H1 (cell line): ENCODE measurements around the gene CCDC192. TPM values are rescaled to one million over a fixed set of nuclear protein-coding genes. Genes with fewer than 3 reads are reported as not detected.

ENCODE experiments used
- CTCF ChIA-PET: fragments of 300-600 bp; sonication (Branson Sonifier 250); formaldehyde crosslinking; loops from one replicate; lab custom pipeline; 2021; ENCODE audit not compliant: partially characterized antibody; lab: Charles Lee
- POLR2A ChIA-PET: fragments of 300-600 bp; sonication (Branson Sonifier 250); formaldehyde crosslinking; loops from one replicate; lab custom pipeline; 2021; ENCODE audit warnings: inconsistent platforms; ENCODE audit not compliant: partially characterized antibody; lab: Charles Lee
- DNase-seq, 2 experiments: peaks; one replicate each; pipeline versions ENCODE4 v3.0.0 to v3.0.0-alpha.2; 2010 to 2022; ENCODE audit warnings: low spot score in 2 of 2, low read depth in 1 of 2, mixed read lengths in 1 of 2
- FAIRE-seq: peaks from 2 replicates; lab custom pipeline; 2011; peaks lifted over from hg19 to GRCh38; lab: Jason Lieb, UNC
- H2AFZ ChIP-seq: 2 replicates; pipeline ENCODE4 v1.8.1; 2012; ENCODE audit warnings: low read length, inconsistent platforms
- H2AK5ac ChIP-seq: 2 replicates; pipeline ENCODE4 v1.6.1; 2013; ENCODE audit warnings: low read depth, low read length
- H2BK120ac ChIP-seq: replicated peaks from 2 replicates; pipeline ENCODE3; 2013; ENCODE audit warnings: low read depth, low read length, inconsistent platforms
- H2BK12ac ChIP-seq: 2 replicates; pipeline ENCODE4 v1.6.1; 2013; ENCODE audit warnings: low read depth, low read length
- H2BK15ac ChIP-seq: 2 replicates; pipeline ENCODE4 v1.6.1; 2013; ENCODE audit warnings: low read length
- H2BK20ac ChIP-seq: 2 replicates; pipeline ENCODE4 v1.6.1; 2013; ENCODE audit warnings: low read length
- H2BK5ac ChIP-seq: 2 replicates; pipeline ENCODE4 v1.6.1; 2013; ENCODE audit warnings: low read depth, low read length
- H3K14ac ChIP-seq: 2 replicates; pipeline ENCODE4 v1.6.1; 2013; ENCODE audit warnings: inconsistent platforms; ENCODE audit not compliant: insufficient read length
- H3K18ac ChIP-seq: 2 replicates; pipeline ENCODE4 v1.6.1; 2013; ENCODE audit warnings: low read length; ENCODE audit errors: extremely low read depth
- H3K23ac ChIP-seq: 2 replicates; pipeline ENCODE4 v1.6.1; 2013; ENCODE audit warnings: inconsistent platforms; ENCODE audit not compliant: insufficient read length
- H3K23me2 ChIP-seq: 2 replicates; pipeline ENCODE4 v1.6.1; 2013; ENCODE audit warnings: low read depth, low read length
- H3K27ac ChIP-seq: 2 replicates; pipeline ENCODE4 v1.6.1; 2011; ENCODE audit warnings: low read depth, low read length, inconsistent platforms
- H3K27me3 ChIP-seq, 4 experiments: replicated peaks in 1 of 4; 1 replicate in 1 of 4; 2 replicates in 3 of 4; pipeline versions ENCODE4 v1.6.1 to v1.8.1; 2011 to 2013; ENCODE audit warnings: low read length in 3 of 4, mild to moderate bottlenecking in 3 of 4, inconsistent platforms in 2 of 4, mixed read lengths in 2 of 4, moderate library complexity in 1 of 4; ENCODE audit not compliant: control insufficient read depth in 3 of 4, insufficient read depth in 3 of 4; ENCODE audit errors: extremely low read depth in 1 of 4
- H3K36me3 ChIP-seq, 4 experiments: 2 replicates each; pipeline versions ENCODE4 v1.6.1 to v1.8.1; 2011 to 2013; ENCODE audit warnings: mild to moderate bottlenecking in 4 of 4, low read length in 3 of 4, moderate library complexity in 2 of 4, control low read depth in 1 of 4, inconsistent platforms in 1 of 4; ENCODE audit not compliant: insufficient read depth in 4 of 4, control insufficient read depth in 2 of 4
- H3K4ac ChIP-seq: replicated peaks from 2 replicates; pipeline ENCODE3; 2013; ENCODE audit warnings: low read length, low read depth, mixed read lengths, inconsistent platforms; ENCODE audit not compliant: insufficient read length
- H3K4me1 ChIP-seq, 4 experiments: replicated peaks in 1 of 4; 1 replicate in 1 of 4; 2 replicates in 3 of 4; pipeline versions ENCODE4 v1.6.1 to v1.8.1; 2011 to 2013; ENCODE audit warnings: low read length in 3 of 4, inconsistent platforms in 2 of 4, mixed read lengths in 1 of 4; ENCODE audit not compliant: insufficient read depth in 4 of 4, control insufficient read depth in 3 of 4
- H3K4me2 ChIP-seq, 2 experiments: 2 replicates each; pipeline versions ENCODE4 v1.6.1 to v1.8.1; 2011 to 2013; ENCODE audit warnings: low read depth in 2 of 2, low read length in 2 of 2, control low read depth in 1 of 2, inconsistent platforms in 1 of 2, mild to moderate bottlenecking in 1 of 2; ENCODE audit not compliant: insufficient read depth in 1 of 2
- H3K4me3 ChIP-seq, 4 experiments: fragments of 200-600, 300-600 bp in 1 of 4; sonication (generic), shearing (Covaris generic), sonication (Bioruptor Twin) in 1 of 4; 2 replicates each; pipeline versions ENCODE4 v1.5.1 to v1.8.1; 2011 to 2016; ENCODE audit warnings: low read length in 4 of 4, low read depth in 3 of 4, control low read depth in 2 of 4, inconsistent platforms in 2 of 4, mild to moderate bottlenecking in 2 of 4, mixed read lengths in 1 of 4, moderate library complexity in 1 of 4; ENCODE audit not compliant: insufficient read depth in 2 of 4; ENCODE audit errors: extremely low read depth in 1 of 4
- H3K56ac ChIP-seq: replicated peaks from 2 replicates; pipeline ENCODE3; 2013; ENCODE audit warnings: low read depth, mild to moderate bottlenecking, mixed read lengths, low read length, inconsistent platforms; ENCODE audit not compliant: insufficient read length
- H3K79me1 ChIP-seq: 2 replicates; pipeline ENCODE4 v1.6.1; 2013; ENCODE audit warnings: low read depth, low read length, control low read depth
- H3K79me2 ChIP-seq, 2 experiments: 2 replicates each; pipeline versions ENCODE4 v1.6.1 to v1.8.1; 2012 to 2013; ENCODE audit warnings: low read length in 2 of 2, mild to moderate bottlenecking in 2 of 2, inconsistent platforms in 1 of 2; ENCODE audit not compliant: insufficient read depth in 2 of 2, control insufficient read depth in 1 of 2
- H3K9ac ChIP-seq, 4 experiments: replicated peaks in 1 of 4; 1 replicate in 1 of 4; 2 replicates in 3 of 4; pipeline versions ENCODE4 v1.6.1 to v1.8.1; 2011 to 2013; ENCODE audit warnings: low read depth in 3 of 4, low read length in 3 of 4, control low read depth in 2 of 4, mild to moderate bottlenecking in 2 of 4, moderate library complexity in 2 of 4, inconsistent platforms in 1 of 4; ENCODE audit errors: extremely low read depth in 1 of 4
- H3K9me3 ChIP-seq, 2 experiments: 2 replicates each; pipeline versions ENCODE4 v1.6.1 to v1.8.1; 2012 to 2013; ENCODE audit warnings: mild to moderate bottlenecking in 2 of 2, moderate library complexity in 2 of 2, control low read depth in 1 of 2, inconsistent platforms in 1 of 2, low read depth in 1 of 2, low read length in 1 of 2, mixed read lengths in 1 of 2; ENCODE audit not compliant: insufficient read depth in 2 of 2
- H4K20me1 ChIP-seq, 2 experiments: replicated peaks in 1 of 2; 2 replicates each; pipeline versions ENCODE3 to v1.8.1; 2011 to 2013; ENCODE audit warnings: inconsistent platforms in 2 of 2, low read length in 2 of 2, mild to moderate bottlenecking in 1 of 2; ENCODE audit not compliant: insufficient read depth in 2 of 2, control insufficient read depth in 1 of 2
- H4K5ac ChIP-seq: 2 replicates; pipeline ENCODE4 v1.6.1; 2013; ENCODE audit warnings: low read length, low read depth, mixed read lengths, inconsistent platforms; ENCODE audit not compliant: insufficient read length
- H4K8ac ChIP-seq: 2 replicates; pipeline ENCODE4 v1.8.0; 2013; ENCODE audit warnings: mild to moderate bottlenecking, moderate library complexity, low read length, inconsistent platforms; ENCODE audit not compliant: insufficient read depth; ENCODE audit errors: extremely low read depth
- H4K91ac ChIP-seq: replicated peaks from 2 replicates; pipeline ENCODE3; 2013; ENCODE audit warnings: low read length, mixed read lengths, inconsistent platforms; ENCODE audit not compliant: insufficient read length
- BCL11A ChIP-seq, 2 experiments: IDR thresholded peaks; one replicate each; pipeline ENCODE4 v1.6.1; 2011; ENCODE audit warnings: low read depth in 2 of 2, low read length in 2 of 2, mild to moderate bottlenecking in 2 of 2
- BRCA1 ChIP-seq: IDR thresholded peaks from 2 replicates; pipeline ENCODE4 v1.6.1; 2012; ENCODE audit warnings: low read depth, low read length, improper control_type of control experiment
- MAFK ChIP-seq: IDR thresholded peaks from 2 replicates; pipeline ENCODE4 v1.6.1; 2012; ENCODE audit warnings: low read depth, mild to moderate bottlenecking, improper control_type of control experiment, low read length
- POLR2A ChIP-seq, 2 experiments: IDR thresholded peaks; 1 replicate in 1 of 2; 2 replicates in 1 of 2; pipeline ENCODE4 v1.6.1; 2011; ENCODE audit warnings: low read depth in 2 of 2, low read length in 2 of 2, mild to moderate bottlenecking in 2 of 2; ENCODE audit errors: control extremely low read depth in 1 of 2
- RAD21 ChIP-seq, 2 experiments: IDR thresholded peaks in 1 of 2; conservative IDR thresholded peaks in 1 of 2; 2 replicates each; pipeline ENCODE4 v1.6.1; 2011; ENCODE audit warnings: low read depth in 2 of 2, low read length in 2 of 2, improper control_type of control experiment in 1 of 2, inconsistent platforms in 1 of 2, mild to moderate bottlenecking in 1 of 2, moderate library complexity in 1 of 2
- SIX5 ChIP-seq: IDR thresholded peaks from 2 replicates; pipeline ENCODE4 v1.6.1; 2011; ENCODE audit warnings: mild to moderate bottlenecking, low read depth, low read length
- WGBS, 2 experiments: shearing (Covaris generic) in 1 of 2; methylation state at CpG; one replicate each; pipeline versions ENCODE4 v1.1.6 to v1.1.7; 2013 to 2015; ENCODE audit warnings: low lambda C conversion rate in 2 of 2, mixed read lengths in 2 of 2, inconsistent platforms in 1 of 2, low coverage in 1 of 2, missing lambda C conversion rate in 1 of 2; ENCODE audit not compliant: insufficient replicate concordance in 2 of 2, insufficient coverage in 1 of 2, insufficient read length in 1 of 2; ENCODE audit errors: extremely low coverage in 1 of 2, missing lambda C conversion rate in 1 of 2; 5-methylcytosine and 5-hydroxymethylcytosine counted together
- polyA plus RNA-seq, 7 experiments: library from polyadenylated mRNA; depleted of rRNA in 3 of 7; stranded (reverse) in 5 of 7; unstranded in 2 of 7; fragments of >200 nt in 5 of 7; fragments of 200-250 nt in 2 of 7; gene quantifications; 1 replicate in 5 of 7; 2 replicates in 1 of 7; 4 replicates in 1 of 7; pipeline versions ENCODE4 v1.2.1 to v1.2.3, GENCODE V29; 2011 to 2013; ENCODE audit warnings: missing spikeins in 2 of 7, mixed read lengths in 2 of 7
- total RNA-seq: library from RNA; stranded (reverse); fragmentation: NEBNext Ultra II Directional; extraction: Animal tissue kit (Norgen Biotek cat#: 25700); gene quantifications from 2 replicates; pipeline ENCODE4 v1.2.1, GENCODE V29; 2021
- TF ChIP-seq, protein P1 (sequence below): IDR thresholded peaks from 2 replicates; pipeline ENCODE4 v1.6.1; 2012; ENCODE audit warnings: low read length, inconsistent platforms

CCDC192 gene
- total and polyA plus RNA-seq, 2 of the 8 experiments (the other 6 are each of a cell fraction or from before 2014, with no cell fraction given), result 0.61 TPM; not detected in 1

DNA sequence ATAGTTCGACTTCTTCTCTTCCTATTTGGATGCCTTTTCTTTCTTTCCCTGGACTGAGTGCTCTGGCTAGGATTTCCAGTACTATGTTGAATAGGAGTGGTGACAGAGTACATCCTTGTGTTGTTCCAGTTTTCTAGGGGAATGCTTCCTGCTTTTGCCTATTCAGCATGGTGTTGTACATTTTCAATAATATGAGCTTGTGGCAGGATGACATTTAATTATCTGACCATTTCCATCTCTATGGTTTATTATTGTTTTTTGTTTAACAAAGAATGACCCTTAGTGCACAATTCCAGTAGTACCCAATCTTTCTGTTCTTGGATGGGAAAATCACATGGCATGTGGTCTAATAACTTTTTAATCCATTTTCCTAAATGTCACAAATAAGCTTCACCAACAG, 244.8 kb downstream of the CCDC192 start:
- Histone ChIP-seq H4K8ac (no peak overlapping the region), H4K20me1 (no peaks in the 10 kb centered on the region), H3K23me2 (no peaks in the 10 kb centered on the region), H2AK5ac (no peak overlapping the region), H3K36me3 (no peaks in the 10 kb centered on the region), H3K18ac (no peak overlapping the region), H2BK20ac (no peak overlapping the region), H3K23ac (no peak overlapping the region), H4K5ac (no peak overlapping the region), H3K27ac (no peak overlapping the region), H3K14ac (no peak overlapping the region), H3K4me2 (no peak overlapping the region), H3K4me1 (no peaks in the 10 kb centered on the region), H2BK5ac (no peak overlapping the region), H3K79me2 (no peaks in the 10 kb centered on the region), H3K79me1 (no peaks in the 10 kb centered on the region), H3K27me3 (no peaks in the 10 kb centered on the region), H2AFZ (no peak overlapping the region), H3K9me3 (no peaks in the 10 kb centered on the region), H3K9ac (no peak overlapping the region), H2BK12ac (no peak overlapping the region), H2BK15ac (no peak overlapping the region), H3K4ac (no peak overlapping the region), H3K56ac (no peak overlapping the region), H4K91ac (no peak overlapping the region), H2BK120ac (no peak overlapping the region), H3K4me3 (no peak overlapping the region)
- 94% methylated on average over 1 of the region's 1 CpG; no CpG with 5 or more reads in 1 of the 2 experiments for WGBS, 2 experiments
- DNase-seq (no peak), FAIRE-seq (no peak)
- POLR2A ChIA-PET, result no interaction called here
- CTCF ChIA-PET, result interaction anchor here (0.7 to 1.4 kb wide), 2 partner anchors 9 to 36 kb away, joined by 3 read pairs; no protein-coding TSS in a partner anchor
- TF ChIP-seq, protein P1, sequence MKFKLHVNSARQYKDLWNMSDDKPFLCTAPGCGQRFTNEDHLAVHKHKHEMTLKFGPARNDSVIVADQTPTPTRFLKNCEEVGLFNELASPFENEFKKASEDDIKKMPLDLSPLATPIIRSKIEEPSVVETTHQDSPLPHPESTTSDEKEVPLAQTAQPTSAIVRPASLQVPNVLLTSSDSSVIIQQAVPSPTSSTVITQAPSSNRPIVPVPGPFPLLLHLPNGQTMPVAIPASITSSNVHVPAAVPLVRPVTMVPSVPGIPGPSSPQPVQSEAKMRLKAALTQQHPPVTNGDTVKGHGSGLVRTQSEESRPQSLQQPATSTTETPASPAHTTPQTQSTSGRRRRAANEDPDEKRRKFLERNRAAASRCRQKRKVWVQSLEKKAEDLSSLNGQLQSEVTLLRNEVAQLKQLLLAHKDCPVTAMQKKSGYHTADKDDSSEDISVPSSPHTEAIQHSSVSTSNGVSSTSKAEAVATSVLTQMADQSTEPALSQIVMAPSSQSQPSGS, result no peak
- no peak for TF ChIP-seq BCL11A (IDR thresholded peaks at IDR 0.05; ENCODE audit: low read depth in 2 of 2, low read length in 2 of 2)
- TF ChIP-seq BRCA1, result no peak
- TF ChIP-seq SIX5, result no peak
- no peak for TF ChIP-seq POLR2A (IDR thresholded peaks at IDR 0.05; ENCODE audit: control extremely low read depth in 1 of 2, low read depth in 2 of 2, low read length in 2 of 2)
- no peak for TF ChIP-seq MAFK
- TF ChIP-seq RAD21 (IDR thresholded peaks at IDR 0.05 in 1 of 2, conservative IDR thresholded peaks at IDR 0.05 in 1 of 2; ENCODE audit: low read depth in 2 of 2, low read length in 2 of 2), result no peak
